GM19023 (cell line): ENCODE results near the gene DOCK9.

Source experiments
- ATAC-seq: cut with Tn5 transposase; IDR thresholded peaks from one replicate; pipeline ENCODE4 v1.9.1; 2021; ENCODE audit warnings: mild to moderate bottlenecking, moderate library complexity; ENCODE audit not compliant: unreplicated experiment

Gene DOCK9, protein sequence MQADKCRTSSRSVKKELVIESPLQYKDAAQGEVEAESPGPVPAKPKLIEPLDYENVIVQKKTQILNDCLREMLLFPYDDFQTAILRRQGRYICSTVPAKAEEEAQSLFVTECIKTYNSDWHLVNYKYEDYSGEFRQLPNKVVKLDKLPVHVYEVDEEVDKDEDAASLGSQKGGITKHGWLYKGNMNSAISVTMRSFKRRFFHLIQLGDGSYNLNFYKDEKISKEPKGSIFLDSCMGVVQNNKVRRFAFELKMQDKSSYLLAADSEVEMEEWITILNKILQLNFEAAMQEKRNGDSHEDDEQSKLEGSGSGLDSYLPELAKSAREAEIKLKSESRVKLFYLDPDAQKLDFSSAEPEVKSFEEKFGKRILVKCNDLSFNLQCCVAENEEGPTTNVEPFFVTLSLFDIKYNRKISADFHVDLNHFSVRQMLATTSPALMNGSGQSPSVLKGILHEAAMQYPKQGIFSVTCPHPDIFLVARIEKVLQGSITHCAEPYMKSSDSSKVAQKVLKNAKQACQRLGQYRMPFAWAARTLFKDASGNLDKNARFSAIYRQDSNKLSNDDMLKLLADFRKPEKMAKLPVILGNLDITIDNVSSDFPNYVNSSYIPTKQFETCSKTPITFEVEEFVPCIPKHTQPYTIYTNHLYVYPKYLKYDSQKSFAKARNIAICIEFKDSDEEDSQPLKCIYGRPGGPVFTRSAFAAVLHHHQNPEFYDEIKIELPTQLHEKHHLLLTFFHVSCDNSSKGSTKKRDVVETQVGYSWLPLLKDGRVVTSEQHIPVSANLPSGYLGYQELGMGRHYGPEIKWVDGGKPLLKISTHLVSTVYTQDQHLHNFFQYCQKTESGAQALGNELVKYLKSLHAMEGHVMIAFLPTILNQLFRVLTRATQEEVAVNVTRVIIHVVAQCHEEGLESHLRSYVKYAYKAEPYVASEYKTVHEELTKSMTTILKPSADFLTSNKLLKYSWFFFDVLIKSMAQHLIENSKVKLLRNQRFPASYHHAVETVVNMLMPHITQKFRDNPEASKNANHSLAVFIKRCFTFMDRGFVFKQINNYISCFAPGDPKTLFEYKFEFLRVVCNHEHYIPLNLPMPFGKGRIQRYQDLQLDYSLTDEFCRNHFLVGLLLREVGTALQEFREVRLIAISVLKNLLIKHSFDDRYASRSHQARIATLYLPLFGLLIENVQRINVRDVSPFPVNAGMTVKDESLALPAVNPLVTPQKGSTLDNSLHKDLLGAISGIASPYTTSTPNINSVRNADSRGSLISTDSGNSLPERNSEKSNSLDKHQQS (N-terminal part only)

DNA sequence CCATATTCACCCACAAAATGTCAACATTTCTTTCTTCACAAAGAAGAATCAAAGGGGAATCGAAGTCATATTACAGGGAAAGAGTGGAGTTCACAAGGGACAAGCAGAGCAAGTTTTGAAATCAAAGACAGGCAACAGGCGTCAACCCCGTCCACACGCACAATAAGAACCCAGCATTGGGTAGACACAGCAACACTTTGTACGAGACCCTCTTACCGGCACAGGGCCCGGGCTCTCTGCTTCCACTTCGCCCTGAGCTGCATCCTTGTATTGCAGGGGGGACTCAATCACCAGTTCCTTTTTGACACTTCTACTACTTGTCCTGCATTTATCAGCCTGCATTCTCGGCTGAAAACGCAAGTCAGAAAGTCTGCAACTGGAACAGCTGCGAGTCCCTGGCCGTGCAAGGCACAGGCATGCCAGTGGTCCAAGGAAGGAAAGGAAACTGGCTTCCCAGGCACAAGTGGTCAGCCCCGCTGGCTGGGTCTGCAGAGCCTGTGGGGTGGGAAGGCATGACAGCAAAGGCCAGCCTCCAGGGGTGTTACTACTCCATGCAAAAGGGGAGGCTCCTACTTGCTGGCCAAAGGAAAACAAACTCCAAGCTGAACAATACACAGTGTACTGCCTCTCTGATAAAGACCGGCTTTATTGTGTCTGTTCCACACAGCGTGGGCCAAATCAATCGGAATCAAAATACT lies at the start of gene DOCK9:
Gene DOCK9, minus strand, starts transcription at position 497 of the 698 bp plus-strand sequence. Its CDS starts 155 bp downstream, at position 342.
- no peak for ATAC-seq

DNA sequence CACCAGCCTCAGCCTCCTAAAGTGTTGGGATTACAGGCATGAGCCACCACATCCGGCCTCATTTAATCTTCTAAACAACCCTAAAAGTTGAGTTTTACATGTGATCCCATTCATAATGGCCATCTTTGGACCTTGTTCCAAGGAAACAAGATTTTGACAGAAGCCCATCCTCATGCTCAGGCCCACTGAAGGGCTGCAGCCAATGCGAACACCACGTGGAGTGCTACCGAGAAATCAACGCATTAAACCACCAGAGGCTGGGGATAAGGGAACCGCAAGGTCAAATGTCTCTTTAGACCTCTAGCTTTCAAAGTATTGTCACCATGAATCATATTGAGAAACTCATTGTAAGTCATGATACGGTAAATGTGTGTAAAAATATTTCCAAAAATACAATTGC lies 49.4 kb upstream of the DOCK9 start:
- ATAC-seq, result no peak

DNA sequence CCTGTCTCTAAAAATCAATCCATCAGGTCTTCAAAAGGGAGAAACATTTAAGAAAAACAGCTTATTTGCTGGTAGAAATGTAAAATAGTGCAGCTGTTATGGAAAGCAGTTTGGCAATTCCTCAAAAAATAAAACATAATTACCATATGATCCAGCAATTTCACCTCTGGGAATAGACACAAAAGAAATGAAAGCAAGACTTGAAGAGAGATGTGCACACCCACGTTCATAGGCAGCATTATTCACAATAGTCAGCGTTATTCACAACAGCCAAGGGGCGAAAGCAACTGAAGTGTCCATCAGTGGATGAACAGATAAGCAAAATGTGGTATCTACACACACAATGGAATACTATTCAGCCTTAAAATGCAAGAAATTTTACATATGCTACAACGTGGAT lies 45.1 kb upstream of the DOCK9 start:
- ATAC-seq, result no peak

DNA sequence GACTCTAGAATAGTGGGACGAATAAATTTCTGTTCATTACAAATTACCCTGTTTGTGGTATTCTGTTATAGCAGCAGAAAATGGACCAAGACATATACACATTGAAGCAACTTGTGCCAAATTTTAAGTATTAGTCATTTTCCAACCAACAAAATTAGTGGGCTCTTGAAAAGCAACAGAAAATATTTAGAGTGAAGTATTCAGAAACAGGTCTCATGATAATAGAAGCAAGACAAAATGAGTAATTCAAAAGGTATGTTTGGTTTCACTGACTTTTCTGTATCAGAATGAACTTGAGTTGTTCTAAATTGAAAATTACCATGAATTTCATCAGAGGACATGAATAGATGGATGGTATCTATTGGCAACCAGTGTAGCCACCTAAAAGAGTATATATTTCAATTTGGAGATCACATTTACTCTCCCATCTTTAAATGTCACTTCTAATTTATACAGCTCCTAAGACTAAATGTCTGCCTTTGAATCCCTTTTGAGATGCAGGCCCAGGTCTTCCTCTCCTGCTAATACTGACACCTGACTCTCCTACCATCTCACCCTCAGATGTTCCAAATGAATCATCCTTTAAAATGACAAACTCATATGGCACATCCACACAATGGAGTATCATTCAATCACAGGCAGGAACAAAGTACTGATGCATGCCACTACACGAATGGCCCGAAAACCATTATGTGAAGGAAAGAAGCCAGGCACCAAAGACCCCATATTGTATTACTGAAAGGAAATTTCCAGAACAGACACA lies 40.7 kb upstream of the DOCK9 start:
- ATAC-seq, result no peak

DNA sequence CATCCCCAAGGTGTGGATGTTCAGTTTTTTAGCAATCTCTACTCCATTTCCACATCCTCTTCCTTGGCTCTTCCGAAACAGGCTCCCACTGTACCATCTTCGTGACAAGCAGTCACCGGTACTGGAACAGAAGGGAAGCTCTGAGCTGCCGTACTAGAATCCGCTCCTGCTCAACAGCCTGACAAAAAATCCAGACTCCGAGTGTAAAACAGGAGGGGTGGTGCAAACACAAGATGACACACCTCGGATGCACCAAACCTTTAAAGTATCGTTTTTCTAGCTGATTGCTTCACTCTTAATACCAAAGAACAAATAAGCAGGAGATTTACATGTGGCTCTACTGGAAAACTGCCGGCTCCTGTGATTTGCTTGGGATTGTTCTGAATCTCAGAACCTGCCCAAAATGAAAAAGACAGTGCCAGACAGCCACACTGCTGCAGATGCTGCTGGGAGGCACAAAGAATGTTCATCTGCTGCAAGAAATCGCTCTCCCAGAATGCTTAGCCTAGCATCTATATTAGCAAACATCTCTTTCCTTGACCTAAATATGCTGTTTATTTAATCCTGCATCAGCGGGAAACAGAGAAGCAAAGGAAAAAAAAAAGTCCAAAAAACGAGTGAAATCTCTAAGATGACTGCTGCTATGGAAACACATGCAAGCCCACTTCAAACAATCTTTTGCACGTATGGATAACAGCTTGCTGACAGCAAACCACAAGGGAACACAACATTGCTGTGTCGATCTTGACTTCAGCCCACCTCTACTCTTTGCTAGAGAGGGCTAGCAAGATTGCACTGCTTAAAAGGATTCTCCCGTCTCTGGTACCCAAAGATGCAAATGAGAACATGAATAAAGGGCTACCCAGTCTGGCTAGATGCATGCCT lies 38.0 kb upstream of the DOCK9 start:
- ATAC-seq, result no peak

DNA sequence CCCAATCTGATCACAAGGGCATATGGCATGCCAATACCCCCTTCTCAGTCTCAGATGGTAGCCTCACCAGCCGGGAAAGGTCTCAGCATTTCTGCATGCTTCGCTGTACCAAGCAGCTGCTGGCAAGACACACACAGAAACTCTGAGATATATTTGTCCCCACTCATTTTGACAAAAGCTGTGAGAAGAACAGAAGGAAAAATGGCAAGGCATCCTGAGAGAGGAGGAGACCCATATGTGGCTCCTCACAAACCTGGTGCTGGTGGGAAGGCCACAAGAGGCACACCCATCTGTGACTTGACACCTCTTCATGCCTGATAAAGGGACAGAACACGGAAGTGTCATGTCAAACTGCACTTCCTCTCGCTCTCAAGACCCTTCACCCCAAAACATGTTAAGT lies 36.7 kb upstream of the DOCK9 start:
- no peak for ATAC-seq

DNA sequence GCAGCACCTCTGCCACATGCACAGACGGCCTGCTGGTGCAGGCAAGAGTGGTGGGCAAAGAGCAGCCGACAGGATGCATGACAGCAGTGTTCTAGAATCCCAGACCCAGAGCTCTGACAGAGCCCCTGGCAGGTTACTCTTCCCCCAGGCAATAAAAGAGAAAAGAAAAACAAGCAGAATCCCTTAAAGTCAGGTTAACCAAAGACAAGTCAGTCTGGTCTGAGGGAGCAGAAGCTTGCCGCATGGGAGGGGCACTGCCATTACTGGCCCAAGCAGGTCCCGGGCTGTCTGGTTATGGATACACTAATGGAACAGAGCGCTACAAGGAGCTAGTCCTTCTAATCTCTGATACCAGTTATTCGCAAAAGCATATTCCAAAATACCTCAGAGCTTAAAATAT lies 36.1 kb upstream of the DOCK9 start:
- no peak for ATAC-seq

DNA sequence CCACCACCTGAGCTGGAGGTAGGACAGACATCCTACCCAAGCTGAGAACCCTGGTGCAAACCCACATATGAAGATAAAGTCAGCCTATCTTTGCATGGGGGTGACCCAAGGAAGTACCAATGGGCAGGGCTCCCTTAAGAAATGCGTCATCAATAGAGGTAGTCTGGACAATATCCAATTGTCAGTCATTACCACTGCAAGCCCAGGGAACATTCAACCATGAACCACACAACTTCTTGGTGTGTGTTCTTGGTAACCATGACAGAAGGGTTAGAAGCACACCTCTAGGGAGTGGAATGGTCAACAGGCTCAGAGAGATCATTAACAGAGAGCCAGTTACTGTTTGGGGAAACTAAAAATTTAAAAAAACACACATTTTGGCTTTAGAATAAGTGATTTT lies 34.7 kb upstream of the DOCK9 start:
- ATAC-seq, result no peak

DNA sequence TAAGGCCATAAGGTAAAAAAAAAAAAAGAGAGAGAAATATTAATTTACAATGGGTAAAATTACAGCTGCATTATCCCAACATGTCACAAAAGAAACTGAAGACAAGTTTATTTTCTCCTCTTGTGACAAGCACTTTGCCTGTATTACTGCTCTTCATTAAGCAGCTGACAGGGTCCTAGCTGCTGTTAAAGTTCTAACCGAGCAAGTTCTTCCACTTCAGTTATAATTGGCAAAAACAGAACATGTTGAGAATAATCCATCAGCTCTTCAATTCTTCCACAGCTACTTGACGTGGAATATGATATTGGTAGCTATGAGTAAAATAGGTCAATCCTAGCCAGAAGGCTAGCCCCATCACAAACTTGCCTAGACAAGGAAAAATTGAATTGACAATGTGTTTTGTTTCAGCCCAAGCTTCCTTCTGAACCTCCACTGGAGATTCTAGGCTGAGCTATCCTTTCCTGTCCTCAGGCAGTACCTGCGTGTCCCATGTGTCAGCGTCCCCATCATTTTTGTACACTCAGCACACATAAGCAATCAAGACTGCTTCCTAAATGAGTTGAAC lies 32.2 kb upstream of the DOCK9 start:
- ATAC-seq, result no peak

DNA sequence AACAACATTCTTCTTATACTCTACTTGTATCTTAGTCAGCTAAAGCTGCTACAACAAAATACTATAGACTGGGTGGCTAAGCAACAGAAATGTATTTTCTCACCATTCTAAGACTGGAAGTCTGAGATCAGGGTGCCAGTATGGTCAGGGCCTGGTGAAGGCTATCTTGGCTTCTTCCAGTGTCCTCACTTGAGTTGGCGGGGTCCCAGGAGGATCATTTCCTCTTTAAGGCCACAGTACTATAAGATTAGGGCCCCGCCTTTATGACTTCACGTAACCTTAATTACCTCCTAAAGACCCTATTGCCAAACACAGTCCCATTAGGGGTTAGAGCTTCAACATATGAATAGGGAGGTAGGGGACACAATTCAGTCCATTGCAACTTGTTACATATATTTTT lies 30.7 kb upstream of the DOCK9 start:
- ATAC-seq, result no peak

DNA sequence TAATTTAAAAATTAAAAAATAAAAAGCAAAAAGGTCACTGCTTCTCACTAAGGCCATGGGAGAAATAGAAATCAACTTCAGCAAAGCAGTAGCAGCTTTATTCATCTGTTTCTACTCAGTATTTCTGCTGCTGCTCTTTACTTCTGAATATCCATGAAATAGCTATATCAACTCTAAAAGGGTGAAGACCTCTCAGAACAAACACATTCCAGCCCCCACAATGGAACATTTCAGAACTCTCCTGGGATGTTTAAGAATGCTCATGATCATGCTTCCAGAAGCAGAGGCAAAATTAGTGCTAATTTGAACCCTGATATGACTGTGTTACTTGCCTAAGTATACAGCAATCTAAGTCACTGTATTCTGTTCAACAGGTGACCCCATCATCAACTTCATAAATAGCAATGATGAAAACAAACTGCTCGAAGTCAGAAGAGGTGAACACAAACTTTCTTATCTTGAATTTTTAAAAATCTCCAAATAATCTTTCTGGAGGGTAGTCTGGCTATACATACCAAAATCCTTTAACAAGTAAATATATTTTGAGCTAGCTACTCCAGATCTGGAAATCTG lies 29.6 kb upstream of the DOCK9 start:
- ATAC-seq, result no peak

DNA sequence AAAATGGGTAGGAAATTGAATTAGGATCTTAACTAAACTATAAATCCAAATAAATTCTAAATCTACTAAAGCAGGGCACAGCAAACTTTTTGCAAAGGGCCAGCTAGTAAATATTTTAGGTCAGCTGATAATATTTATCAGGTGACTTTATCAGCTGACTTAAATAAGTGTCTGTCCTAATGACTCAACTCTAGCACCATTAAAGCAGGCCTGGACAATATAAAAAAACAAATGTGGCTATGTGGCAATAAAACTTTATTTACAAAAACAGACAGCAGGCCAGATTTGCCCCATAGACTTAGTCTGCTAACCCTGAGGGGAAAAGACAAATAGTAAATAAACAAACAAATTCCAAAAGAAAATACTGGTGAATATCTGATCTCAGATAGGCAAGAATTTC lies 27.7 kb upstream of the DOCK9 start:
- ATAC-seq, result no peak

DNA sequence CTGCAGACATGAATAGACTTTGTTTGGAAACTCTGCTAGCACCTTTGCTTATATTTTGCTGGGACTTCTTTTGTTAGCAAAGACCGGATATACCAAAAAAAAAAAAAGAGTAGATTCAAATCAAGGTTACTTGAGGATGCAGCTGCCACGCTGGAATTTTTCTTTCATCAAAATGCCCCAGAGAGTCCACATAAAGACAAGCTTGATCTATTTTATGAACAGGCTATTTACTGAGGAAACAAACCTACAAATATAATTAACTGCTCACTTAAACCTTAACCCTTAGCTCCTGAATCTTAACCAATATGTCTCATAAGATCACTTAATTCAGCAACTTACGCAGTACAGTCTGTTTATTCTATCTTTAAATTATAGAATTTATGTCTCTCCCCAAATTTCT lies 27.1 kb upstream of the DOCK9 start:
- no peak for ATAC-seq

DNA sequence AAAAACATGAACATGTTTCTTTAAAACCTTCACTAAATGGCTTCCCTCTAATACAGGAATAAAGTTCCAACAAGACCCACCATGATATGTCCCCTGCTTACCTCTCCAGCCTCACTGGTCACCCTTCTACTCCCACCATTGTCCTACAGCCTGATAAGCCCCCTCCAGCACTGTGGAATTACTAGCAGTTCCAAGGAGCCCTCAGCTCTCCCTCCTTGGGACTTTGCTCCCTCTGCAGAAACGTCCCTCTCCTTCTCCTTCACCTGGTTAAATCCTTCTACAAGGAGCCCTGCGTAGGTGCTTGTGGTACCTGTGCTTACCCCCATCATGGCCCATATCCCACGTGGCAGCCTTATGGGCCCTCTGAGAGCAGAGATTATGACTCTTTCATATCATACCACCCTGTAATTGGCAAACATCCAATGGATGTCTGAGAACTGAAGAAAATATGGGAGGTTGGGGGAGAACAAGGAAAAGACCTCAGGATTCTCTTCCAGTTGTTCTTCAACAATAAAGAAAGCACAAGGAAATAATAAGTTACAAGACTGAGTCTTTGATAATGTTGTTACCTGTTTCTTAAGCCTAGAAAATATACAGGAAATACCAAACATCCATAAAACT lies 26.1 kb upstream of the DOCK9 start:
- no peak for ATAC-seq

DNA sequence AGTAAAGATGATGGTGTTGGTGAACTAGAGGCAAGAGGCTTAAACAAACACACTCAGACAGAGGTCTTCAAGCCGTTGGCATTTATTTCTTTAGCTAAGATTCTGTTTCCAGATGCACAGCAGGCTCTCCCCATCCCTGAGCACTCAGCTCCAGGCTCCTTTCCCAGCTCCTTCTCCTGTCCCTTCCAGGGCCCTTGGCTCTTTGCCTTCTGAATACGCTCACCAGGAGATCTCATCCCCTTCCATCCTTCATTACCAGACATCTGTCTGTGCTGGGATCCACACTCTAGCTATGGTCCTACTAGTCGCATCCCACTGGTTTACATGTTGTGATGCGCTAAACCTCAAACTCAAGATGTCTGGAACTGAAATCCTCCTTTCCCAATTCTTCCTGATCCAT lies 25.3 kb upstream of the DOCK9 start:
- ATAC-seq, result no peak

DNA sequence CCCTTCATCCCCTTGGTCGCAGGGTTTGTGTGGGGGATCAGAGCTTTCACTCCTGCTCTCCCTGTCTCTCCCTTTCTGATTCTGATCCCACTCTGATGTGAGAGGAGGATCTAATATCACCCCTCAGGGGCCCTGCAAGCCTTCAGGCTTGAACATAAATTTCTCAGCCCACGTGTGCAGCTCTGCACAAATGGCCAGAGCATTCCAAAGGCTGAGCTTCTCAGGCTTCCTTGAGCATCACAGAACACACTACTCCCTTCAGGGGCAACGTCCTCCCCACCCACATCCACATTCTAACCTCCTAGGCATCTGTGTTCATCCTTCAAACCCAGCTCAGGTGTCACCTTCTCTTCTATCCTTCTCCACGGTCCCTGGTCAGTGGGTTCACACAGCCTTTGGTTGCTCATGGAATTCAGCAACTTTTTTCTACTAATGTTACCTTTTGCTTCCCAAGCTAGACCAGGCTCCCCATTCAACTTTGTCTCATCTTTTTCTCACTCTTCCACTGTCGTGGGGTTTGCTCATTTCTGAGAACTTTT lies 24.4 kb upstream of the DOCK9 start:
- no peak for ATAC-seq

DNA sequence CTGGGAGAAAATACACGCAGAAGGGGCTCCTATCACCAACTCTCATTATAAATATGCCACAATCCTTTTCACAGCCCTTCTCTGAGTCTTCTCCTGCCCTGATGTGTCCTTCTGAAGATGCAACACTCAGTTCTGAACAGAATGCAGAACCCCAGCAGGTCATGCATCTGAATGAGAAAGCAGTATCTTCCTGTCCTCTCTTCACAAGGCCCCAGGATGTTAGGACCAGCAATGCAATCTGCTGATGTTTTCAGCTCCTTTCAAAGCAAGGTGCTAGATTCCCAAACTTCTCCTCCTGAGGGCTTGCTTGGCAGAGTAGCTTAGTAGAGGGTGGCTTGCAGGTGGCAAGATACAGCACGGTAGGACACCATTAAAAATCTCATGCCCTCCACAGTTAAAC lies 22.3 kb upstream of the DOCK9 start:
- no peak for ATAC-seq

DNA sequence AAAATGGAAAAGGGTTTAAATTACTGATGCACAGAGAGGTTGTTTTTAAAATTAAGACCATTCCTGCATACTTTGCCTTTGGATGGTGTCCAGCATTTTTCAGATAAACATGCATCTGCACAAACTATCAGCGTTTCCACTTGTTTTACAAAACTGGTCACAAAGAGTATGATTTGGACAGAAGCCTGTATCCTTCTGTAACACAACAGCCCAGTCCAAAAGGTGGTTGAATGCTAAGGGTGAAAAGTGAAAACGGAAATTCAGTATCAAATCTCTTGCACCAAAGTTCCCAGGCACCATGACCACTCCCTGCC lies 21.7 kb upstream of the DOCK9 start:
- ATAC-seq, result no peak
